Lung (tissue), 12 donors: Measurements from ENCODE around the gene ORAI3. TPM values are rescaled to one million over a fixed set of nuclear protein-coding genes. Genes with fewer than 3 reads are reported as not detected.

Source experiments
- ATAC-seq: fragments of 200-7000 bp; cut with Tn5 transposase; one replicate; pipeline ENCODE4 v1.9.1; 2020; ENCODE audit warnings: moderate number of reproducible peaks; ENCODE audit not compliant: insufficient read depth, low FRiP score
- DNase-seq, 3 donors: peaks; one replicate each; pipeline ENCODE4 v3.0.0-alpha.2; 2013 to 2017
- H3K27ac ChIP-seq, 2 donors: one replicate each; pipeline ENCODE4 v1.5.1; 2013; ENCODE audit warnings: mild to moderate bottlenecking in 2 of 2, moderate library complexity in 2 of 2, control low read depth in 1 of 2, inconsistent platforms in 1 of 2, low read depth in 1 of 2, low read length in 1 of 2
- H3K27me3 ChIP-seq, 3 donors: one replicate each; pipeline ENCODE4 v1.5.1; 2013; ENCODE audit warnings: low read length in 2 of 3; ENCODE audit not compliant: control insufficient read depth in 3 of 3, insufficient read depth in 3 of 3
- H3K36me3 ChIP-seq, 4 donors: one replicate each; pipeline ENCODE4 v1.5.1; 2013; ENCODE audit warnings: low read length in 4 of 4, mild to moderate bottlenecking in 1 of 4, moderate library complexity in 1 of 4; ENCODE audit not compliant: control insufficient read depth in 4 of 4, insufficient read depth in 4 of 4
- H3K4me1 ChIP-seq, 5 donors: one replicate each; pipeline ENCODE4 v1.5.1; 2013; ENCODE audit warnings: low read length in 5 of 5, mild to moderate bottlenecking in 2 of 5, moderate library complexity in 1 of 5; ENCODE audit not compliant: control insufficient read depth in 5 of 5, insufficient read depth in 5 of 5
- H3K4me3 ChIP-seq: one replicate; pipeline ENCODE4 v1.5.1; 2013; ENCODE audit warnings: mild to moderate bottlenecking, control low read depth, moderate library complexity
- H3K9ac ChIP-seq, 2 donors: one replicate each; pipeline ENCODE4 v1.5.1; 2013; ENCODE audit warnings: low read length in 2 of 2, control low read depth in 1 of 2; ENCODE audit not compliant: insufficient read depth in 1 of 2
- H3K9me3 ChIP-seq, 4 donors: one replicate each; pipeline ENCODE4 v1.5.1; 2013; ENCODE audit warnings: low read length in 3 of 4, mild to moderate bottlenecking in 1 of 4, moderate library complexity in 1 of 4; ENCODE audit not compliant: control insufficient read depth in 4 of 4, insufficient read depth in 3 of 4
- CTCF ChIP-seq: IDR thresholded peaks from 2 replicates; pipeline ENCODE4 v1.5.1; 2012; ENCODE audit warnings: mild to moderate bottlenecking; ENCODE audit errors: control extremely low read depth, extremely low read depth
- WGBS, 2 donors: extraction: QIAGEN DNeasy Blood & Tissue Kit; methylation state at CpG; one replicate each; pipeline ENCODE4 v1.1.7; 2013; 5-methylcytosine and 5-hydroxymethylcytosine counted together
- polyA plus RNA-seq, 2 donors: library from polyadenylated mRNA; stranded (reverse); fragments of 200-250 nt; gene quantifications; one replicate each; pipeline ENCODE4 v1.2.1, GENCODE V29; 2013
- total RNA-seq, 2 donors: library from RNA; depleted of rRNA in 1 of 2; stranded (reverse); fragments of >200 nt in 1 of 2; gene quantifications; one replicate each; pipeline ENCODE4 v1.2.1, GENCODE V29; 2014 to 2021
- donor health status: control.
- donor health status: control.
- donor health status: Bipolar disorder and iron deficiency.
- donor health status: healthy.
- donor health status: DM: yes; HTN: yes; CAD: no.

Gene ORAI3
- total and polyA plus RNA-seq, 4 donors = 20.2 to 27.4 (median 23.6) TPM

- no peak overlapping the region for H3K9ac ChIP-seq
- no peaks in the 10 kb centered on the region for H3K27me3 ChIP-seq
- DNase-seq (no peak), ATAC-seq (no peak)
- TF ChIP-seq CTCF = no peak
- no peaks in the 10 kb centered on the region for H3K9me3 ChIP-seq
- H3K27ac ChIP-seq = no peak overlapping the region
- WGBS, 2 donors = 50 to 84% methylated on average over 1 of the region's 1 CpG
- H3K4me3 ChIP-seq = no peak overlapping the region
- peaks cover 0 to 3% (median 0%) of the 10 kb centered on the region in 4 donors for H3K36me3 ChIP-seq
- no peaks in the 10 kb centered on the region for H3K4me1 ChIP-seq
These were observed 30.3 kb upstream of the ORAI3 start for GRCh38 chr16:30918614-30919013.

- H3K27ac ChIP-seq = no peak overlapping the region
- no peak for ATAC-seq
- no peak for DNase-seq
- no peak overlapping the region for H3K4me3 ChIP-seq
- no peaks in the 10 kb centered on the region for H3K9me3 ChIP-seq
- no peak overlapping the region for H3K9ac ChIP-seq
- peaks cover 0 to 3% (median 0%) of the 10 kb centered on the region in 4 donors for H3K36me3 ChIP-seq
- no peak for TF ChIP-seq CTCF
- peaks cover 0 to 8% (median 0%) of the 10 kb centered on the region in 5 donors for H3K4me1 ChIP-seq
- WGBS, 2 donors = 52 to 73% methylated on average over 2 of the region's 2 CpGs
- no peaks in the 10 kb centered on the region for H3K27me3 ChIP-seq
These were observed 28.0 kb upstream of the ORAI3 start for GRCh38 chr16:30920891-30921290.

GRCh38 chr16:30921459-30921747 is 27.5 kb upstream of the ORAI3 start:
- ATAC-seq (no peak), DNase-seq (no peak)
- Histone ChIP-seq H3K27ac (peak overlapping the region in 1 of 2 donors; percentile 84), H3K36me3 (peaks cover 0 to 3% (median 0%) of the 10 kb centered on the region in 4 donors), H3K27me3 (no peaks in the 10 kb centered on the region), H3K9me3 (no peaks in the 10 kb centered on the region), H3K4me1 (peaks cover 0 to 8% (median 0%) of the 10 kb centered on the region in 5 donors), H3K4me3 (no peak overlapping the region), H3K9ac (peak overlapping the region in 1 of 2 donors; percentile 81)
- WGBS, 2 donors = 29% methylated on average over 6 of the region's 6 CpGs
- no peak for TF ChIP-seq CTCF

- TF ChIP-seq CTCF = peak; percentile 80
- Histone ChIP-seq H3K27ac (peak overlapping the region; percentile 69 to 84), H3K4me3 (peak overlapping the region; percentile 40), H3K36me3 (peaks cover 0 to 8% (median 1%) of the 10 kb centered on the region in 4 donors), H3K27me3 (no peaks in the 10 kb centered on the region), H3K9ac (peak overlapping the region in 1 of 2 donors; percentile 81), H3K4me1 (peaks cover 0 to 8% (median 0%) of the 10 kb centered on the region in 5 donors), H3K9me3 (no peaks in the 10 kb centered on the region)
- ATAC-seq (peak; percentile 30), DNase-seq (peak; percentile 97 to 98 (median 97))
- 0 to 1% methylated on average over 37 of the region's 37 CpGs for WGBS, 2 donors
These were observed 27.0 kb upstream of the ORAI3 start for GRCh38 chr16:30921748-30922419.
